Esophagus mucosa (tissue), 1 donor: ENCODE data around the gene MAP4K2. TPM values are rescaled to one million over a fixed set of nuclear protein-coding genes. Genes with fewer than 3 reads are reported as not detected.

Source experiments
- ATAC-seq: fragments of 200-7000 bp; cut with Tn5 transposase; one replicate; pipeline ENCODE4 v1.9.1; 2020
- total RNA-seq: library from RNA; stranded (reverse); gene quantifications from one replicate; pipeline ENCODE4 v1.2.4, GENCODE V29; 2023
- donor health status: DM: yes; HTN: yes; CAD: no.

MAP4K2 gene
- total RNA-seq, 1 donor from 2014 or later = 5.4 TPM

DNA sequence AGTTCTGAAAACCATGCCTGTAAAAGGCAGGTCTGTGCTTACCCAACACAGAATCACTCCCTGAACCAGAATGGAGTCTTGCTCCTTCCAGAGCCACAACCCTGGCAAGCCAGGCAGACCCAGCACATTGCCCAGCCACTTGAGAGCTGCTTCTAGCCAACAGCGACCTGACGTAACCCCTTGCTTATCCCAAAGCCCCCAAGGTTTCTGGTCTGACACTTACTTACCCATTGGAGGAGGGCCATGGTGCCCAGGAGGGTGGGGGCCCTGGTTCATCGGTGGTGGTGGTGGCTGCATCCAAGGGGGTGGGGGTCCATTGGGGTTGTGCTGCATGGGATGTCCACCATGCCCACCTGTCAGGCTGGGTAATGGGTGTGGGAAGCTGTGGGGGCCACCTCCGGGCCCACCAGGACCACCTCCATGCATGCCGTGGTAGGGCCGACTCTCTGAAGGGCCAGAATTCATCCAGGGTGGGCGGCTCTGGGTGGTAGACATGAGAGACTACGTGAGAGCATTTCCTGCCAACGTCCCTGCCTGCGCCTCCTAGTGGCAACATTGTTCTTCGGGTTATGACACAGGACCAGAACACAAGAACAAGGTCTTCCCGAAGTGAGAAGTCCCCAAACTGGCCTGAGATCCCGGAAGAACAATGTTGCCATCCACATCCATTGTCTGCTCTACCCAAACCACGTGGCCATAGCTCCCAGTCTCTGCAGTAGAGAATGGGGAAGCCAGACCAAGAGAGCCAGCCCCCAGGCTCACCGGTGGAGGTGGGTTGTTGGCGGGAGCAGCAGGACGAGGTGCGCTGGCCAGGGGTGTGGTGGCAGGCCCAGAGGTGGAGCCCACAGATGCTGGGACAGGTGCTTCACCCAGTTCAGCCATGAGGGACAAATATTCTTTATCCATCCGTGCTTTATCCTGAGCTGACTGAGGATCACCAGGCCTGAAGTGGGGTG is 35.4 kb downstream of the MAP4K2 start:
- ATAC-seq = peak; percentile 36

DNA sequence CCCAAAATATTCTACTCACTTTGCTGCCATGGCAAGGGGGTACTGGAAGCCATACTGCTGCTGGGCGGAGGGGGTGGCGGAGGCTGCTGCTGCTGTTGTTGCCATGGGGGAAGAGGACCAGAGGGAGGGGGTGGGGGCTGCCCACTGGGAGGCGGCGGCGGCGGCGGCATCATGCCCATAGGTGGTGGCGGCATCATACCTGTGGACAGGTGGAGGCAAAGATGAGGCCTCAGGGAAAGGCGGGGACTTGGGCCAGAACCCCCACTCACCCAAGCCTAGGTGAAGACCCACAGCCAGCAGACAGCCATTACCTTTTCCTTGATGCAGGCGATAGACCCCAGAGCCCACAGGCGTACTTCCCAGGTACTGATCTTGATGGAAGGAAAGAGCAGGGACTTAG is 36.1 kb downstream of the MAP4K2 start:
- ATAC-seq = no peak

DNA sequence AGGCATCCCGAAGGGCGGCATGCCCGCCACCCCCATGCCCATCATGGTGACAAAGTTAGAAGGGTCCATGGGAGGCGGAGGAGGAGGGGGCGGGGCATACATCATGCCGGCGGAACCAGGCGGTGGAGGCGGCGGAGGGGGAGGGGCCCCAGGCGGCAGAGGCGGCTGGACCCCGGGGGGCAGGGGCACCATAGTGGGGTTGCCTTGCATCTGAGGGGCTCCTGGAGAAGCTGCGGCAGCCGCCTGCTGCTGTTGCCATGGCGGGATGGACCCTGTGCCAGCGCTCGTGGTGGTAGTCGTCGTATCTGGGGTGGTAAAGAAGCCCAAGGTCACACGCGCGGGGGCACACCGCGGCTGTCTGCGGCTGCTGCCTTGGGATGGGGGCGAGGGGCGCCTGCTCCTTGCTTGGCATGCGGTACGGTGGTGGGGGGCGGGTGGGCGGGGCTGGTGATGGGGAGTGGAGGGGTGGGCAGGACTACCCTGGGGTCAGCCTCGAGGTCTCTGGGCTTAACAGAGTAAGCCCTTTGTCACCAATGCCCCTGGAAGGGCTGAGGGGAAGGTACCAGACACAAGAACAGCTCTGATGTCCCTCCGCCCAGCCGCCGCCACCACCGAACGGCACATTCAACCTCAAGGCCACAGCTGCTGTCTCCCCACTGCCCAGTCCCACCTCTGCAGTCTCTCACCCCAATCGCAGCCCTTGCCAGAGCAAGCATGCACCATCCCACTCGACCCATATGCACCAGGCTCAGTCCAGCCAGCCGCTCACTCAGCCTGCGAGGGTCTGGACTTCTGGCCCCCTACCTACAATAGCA is 37.0 kb downstream of the MAP4K2 start:
- ATAC-seq = no peak

DNA sequence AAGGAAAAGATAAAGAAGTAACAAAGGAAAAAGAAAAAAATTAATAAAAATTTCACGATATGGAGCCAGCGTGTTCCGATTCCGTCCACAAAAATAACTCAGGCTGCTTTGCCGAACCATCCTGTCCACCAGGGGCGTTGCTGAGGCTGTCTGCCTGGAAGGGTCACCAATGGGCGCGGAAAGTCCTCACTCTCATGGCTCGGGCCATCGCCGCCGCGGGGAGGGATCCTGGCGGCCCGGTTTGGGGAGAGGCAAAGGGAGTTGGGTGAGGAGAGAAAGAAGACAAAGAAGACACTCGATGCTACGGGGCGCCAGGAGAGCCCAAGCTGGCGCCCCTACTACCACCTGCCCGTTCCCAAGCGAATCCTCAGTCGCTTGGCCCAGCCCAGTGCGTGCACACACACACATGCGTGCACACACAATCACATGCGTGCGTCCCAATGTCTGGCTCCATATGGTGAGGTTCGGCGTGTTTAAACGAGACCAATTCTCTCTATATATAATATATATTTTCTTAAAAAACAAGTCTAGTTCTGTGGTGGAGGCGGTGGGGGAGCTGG is 37.6 kb downstream of the MAP4K2 start:
- ATAC-seq = no peak

DNA sequence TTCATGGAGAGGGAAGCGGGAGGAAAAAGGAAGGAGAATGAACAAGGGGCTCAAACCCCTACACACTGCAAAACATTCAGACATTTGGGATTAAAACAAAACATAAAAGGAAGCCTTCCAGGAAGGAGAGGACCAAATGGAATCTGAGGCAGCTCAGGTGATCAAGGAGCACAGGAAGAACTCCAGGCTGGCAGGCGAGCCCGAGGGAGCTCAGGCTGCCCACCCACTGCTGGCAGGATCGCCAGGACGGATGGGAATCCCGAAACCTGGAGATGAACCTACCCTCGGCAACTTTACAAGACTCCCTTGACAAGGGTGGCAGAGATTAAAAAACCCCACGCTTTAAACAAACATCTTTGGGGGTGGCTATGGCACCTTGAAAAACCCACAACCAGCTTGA is 38.3 kb downstream of the MAP4K2 start:
- ATAC-seq = no peak

DNA sequence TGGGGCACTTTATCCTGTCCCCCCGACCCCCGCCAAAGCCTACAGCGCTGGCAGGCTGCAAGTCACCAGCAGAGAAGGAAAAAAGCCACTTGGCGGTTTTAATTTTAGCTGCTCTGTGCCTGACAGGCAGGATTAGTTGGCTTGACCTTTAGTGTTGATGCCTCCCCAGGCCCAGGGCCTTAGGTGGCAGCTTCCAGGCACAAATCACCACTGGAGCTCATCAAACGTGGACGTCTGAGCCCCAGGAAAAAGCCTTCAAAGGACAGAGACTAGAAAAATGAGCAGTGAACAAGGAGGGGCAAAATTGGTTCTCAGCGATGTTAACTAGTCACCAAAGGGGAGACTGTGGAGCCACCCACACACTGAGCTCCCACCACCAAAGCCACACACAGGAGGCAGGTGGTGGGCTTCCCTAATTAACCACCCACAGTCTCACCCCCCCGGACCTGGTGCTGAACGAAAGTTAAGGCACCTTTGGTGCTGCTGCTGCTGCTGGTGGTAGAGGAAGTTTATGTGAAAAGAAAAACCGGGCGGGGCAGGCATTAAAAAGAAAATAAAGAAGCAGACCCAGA is 38.9 kb downstream of the MAP4K2 start:
- no peak for ATAC-seq

DNA sequence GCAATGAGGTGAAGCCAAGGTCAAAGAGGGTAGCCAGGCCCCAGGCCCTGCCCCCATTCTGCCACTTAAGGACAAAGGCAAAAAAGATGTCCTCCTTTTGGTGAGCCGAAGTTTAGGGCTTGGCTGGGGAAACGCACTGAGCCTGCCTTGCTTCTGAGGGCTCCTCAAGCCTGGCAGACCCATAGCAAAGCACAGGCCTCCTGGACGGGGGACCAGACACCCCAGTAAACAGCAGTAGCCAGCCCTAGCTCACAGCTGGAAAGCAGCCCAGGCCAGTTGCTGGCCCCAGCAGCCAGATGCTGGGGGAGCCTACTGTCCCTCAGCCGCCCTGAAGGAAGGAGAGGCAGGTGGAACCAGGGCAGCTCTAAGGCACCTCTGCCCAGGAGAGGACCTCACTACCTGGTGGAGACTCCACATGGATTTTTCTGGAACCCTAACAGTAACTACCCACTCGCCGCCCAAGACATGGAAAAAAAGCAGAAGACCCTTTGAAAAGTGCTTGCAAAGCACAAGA is 39.4 kb downstream of the MAP4K2 start:
- no peak for ATAC-seq

DNA sequence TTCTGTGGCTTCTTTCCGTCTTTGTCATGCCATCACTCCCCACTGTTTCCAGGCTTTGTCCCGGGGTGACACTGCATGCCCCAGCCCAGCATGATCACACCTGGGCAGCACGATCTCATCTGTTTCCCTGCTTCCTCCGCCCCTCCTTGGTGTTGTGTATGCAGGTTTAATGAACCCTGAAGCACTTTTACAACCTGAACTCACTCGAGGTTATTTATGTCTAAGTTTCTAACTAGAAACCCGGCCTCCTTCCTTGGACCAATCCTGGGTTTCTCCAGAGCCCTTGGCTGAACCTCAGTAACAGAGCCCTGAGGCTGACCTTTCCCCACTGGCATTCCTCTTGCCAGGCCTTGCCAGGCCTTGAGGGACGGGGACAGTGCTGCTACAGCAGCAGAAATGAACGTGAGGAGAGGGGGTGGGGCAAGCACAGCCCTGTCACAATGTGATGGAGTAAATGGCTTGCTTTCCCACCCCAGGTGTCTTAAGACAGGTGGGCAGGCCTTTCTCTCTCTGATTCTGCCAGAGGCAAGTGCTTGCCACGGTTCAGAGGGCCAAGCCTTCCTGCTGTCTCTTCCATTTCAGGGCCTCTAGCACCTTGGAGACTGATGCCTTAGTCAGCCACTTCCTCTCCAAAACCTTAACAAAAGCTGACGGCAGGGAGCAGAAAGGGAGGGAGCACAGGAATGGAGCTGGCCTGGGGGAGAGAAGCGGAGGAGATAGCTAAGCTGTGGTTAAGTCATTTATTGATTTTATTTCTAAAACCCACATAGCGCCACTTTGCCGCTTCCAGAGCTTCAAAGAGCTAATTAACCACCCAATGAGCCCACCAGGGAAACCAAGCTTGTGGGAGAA is 40.1 kb downstream of the MAP4K2 start:
- ATAC-seq = peak; percentile 22

DNA sequence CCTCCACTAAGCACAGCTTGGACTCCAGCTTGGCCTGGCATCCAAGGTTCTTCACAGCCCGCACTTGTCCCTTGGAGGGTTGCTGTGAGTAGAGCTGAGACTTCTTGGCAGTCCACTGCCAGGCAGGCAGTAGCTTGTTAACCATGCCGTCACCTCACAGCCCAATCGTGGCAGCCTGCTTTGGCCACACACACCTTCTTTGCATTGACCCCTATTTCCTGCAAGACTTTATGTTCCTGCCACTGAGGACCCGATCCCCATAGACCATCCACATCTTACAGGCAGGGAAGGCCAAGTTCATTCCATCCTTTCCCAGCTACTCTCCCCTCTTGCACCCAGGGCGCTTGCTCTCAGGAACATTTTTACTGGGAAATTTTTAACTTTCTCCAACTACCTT is 40.7 kb downstream of the MAP4K2 start:
- peak; percentile 39 for ATAC-seq

DNA sequence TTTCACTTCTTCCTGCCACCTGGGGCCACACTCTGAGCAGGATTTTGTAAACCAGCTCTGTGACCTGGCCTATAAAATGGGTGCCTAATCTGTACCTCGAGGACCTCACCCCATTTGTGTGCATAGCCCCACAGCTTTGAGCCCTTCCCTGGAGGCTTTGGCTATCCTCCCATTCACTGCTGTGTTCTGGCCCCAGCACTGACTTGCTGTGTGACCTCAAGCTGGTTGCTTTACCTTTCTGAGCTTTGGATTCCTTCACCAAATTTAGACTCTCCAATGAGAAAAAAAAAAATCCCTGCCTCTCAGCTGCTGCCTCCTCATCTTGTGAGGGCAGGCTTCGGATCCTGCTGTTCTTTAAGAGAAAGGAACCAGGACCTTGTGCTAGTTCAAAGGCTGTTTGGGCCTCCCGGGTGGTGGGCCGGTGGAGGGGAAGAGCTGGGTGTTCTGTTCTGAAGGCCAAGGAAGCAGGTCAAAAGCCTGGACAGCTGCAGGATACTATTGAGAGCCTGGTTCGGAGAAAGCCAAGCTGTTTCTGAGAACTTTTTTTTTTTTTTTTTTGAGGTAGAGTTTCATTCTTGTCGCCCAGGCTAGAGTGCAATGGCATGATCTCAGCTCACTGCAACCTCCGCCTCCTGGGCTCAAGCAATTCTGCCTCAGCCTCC is 42.1 kb downstream of the MAP4K2 start:
- ATAC-seq = no peak

DNA sequence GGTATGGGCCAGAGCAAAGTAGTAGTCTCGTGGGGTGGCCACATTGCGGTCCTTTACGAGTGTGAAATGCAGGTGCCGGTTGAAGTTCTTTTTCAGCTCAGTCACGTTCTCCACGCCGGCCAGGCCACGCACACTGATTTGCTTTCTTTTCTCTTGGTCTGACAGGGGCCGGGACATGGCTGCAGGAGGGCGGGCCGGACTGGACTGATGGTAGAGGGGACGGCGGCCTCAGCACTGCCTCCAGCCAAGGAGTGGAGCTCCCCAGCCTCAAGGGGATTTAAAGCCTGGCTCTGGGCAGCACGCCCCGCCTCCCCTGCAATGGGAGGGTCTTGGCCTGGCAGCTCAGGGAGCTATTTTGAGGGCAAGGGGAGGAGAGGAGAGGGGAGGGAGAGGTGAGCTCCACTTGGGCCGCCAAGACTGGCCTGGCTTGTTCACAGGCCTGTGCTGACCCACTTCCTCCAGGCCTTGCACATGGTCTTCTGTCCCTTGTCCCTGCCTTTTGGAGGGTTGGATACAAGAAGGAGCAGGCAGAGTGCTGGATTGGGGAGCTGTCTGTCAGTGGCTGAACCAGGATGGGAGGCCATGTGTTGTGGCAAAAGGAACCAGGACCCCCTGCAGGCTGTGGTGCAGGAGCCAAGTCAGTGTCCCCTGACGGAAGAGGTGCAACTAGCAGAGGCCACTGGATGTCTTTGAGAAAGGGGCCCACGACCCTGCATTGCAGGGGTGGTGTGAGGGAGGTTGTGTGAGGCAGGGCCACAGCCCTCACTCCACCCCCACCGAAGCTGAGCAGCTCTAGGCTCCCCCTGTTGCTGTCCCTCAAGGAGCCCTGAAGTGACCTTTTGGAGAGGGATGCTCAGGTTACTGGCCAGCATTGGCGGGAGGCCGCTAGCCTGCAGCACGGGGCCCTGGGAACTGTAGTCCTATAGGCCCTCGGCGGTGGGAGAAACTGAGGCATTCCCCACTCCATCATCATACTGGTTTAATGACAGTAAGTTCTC is 43.0 kb downstream of the MAP4K2 start, which contains the start of gene PYGM:
Gene PYGM, minus strand, starts transcription at position 253 of the 998 bp plus-strand sequence. Its CDS starts 76 bp downstream, at position 177.
- peak; percentile 5 for ATAC-seq

DNA sequence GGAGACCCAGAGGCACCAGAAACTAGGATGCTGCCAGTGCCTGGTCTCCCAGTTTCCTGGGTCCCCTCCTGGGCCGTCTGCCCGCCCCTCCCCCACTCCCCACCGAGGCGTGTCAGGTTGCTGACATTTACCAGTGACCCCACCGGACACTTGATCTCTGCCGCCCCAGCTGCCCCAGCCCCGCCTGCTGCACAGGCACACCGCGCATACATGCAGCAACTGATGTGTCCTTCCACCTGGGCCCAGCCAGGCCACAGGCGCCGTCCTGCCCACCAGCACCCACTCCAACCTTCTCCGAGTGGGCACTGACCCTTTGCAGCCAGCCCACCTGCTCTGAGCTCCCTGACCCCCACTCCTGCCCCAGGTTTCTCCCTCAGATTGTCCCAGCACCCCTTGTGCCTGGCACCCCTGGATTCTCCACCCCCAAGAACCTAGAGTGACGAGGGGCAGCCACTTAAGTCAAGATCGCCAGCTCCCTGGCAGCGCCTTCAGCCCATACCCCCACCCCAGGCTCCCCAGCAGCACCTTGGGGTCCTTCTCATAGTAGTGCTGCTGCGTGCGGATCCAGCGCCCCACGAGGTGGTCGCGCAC is 43.8 kb downstream of the MAP4K2 start:
- no peak for ATAC-seq

DNA sequence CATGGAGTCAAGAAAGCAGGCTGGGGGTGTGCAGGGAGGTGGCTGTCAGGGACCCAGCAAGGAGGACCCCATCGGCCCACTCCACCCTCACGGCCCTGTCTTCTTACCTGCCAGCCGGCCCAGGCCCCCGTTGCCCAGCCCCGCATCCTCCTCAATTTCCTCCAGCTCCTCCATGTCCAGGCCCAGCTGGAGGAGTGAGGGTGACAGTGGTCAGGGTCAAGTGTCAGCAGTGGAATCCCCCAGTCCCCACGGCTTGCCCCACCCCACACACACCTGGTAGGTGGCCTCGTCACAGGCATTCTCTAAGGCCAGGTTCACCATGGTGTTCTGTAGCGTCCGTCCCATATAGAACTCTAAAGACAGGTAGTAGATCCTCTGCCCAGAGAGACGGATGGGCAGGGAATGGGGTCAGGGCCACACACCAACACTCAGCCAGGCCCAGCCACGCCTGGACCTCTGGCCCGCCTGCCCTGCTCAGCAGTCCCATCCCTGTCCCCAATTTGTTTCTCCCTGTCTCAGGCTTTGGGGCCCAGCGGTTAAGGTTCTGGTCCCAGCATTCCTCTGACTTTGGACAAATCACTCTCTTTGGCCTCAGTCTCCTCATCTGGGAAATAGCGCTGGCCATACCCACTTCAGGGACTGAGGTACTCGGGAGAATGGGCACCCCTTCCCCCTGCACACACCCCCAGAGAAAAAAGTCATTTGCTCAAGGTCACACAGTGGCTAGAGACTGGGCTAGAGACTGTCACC is 44.5 kb downstream of the MAP4K2 start:
- no peak for ATAC-seq

DNA sequence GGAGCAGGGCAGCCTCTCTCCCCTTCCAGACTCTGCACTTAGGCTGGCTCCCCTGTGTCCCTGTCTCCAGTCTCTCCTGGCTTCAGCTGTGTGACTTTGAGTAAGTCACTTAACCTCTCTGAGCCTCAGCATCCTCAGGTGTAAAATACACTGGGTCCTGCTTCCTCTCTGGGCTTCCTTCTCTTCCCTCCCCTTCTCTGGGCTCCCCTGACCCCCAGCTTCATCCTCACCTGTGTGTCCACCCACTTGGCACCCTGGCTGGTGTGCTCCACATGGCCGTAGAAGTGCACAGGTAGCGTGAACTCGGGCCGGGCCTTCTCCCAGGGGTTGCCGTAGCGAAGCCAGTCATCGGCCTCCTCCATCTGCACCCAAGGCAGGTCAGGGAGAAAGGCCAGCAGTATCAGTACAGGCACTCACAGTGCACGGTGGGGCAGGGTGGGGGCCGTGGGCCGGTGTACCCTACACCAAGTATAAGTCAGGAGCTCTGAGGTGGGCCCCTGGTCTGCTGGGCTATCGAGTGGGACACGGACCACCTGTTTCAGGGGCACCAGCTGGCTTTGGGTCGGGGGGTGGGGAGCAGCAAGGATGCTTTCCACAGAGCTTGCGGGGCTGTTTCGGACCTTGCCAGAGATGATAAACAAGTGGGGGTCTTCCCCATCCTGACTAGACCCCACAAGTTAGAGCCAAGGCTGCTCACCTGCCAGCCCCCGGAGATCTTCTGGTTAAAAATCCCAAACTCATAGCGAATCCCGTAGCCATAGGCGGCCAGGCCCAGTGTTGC is 45.3 kb downstream of the MAP4K2 start:
- ATAC-seq = no peak

DNA sequence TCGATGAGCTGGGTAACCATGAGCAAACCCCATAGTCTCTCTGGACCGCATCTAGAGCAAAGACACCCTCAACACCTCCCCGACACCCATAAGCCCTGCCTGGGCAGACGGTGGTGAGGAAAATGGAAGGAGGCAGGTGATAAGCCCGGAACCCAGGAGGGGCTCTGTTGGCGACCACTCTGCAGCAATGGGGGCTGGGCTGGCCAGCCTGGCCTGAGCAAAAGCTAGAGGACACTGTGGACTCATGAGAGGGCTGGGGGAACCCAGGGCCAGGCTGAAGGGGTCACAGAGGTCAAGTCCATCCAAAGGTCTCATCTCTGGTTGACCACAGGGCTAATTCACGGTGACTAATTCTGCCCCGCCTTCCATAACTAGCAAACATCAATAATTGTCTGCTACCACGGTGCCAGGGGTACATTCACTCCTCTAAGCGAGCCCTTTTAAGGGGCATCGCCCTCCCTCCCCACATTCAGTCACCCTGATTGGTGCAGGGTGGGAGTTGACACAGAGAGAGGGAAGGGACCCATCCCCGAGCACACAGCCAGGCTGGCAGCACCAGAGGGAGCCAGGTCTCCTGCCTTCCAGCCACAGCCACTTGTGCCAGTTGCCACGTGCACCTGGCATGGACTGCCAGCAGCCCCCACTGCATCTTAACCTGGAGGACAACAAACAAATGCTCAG is 47.2 kb downstream of the MAP4K2 start:
- no peak for ATAC-seq

DNA sequence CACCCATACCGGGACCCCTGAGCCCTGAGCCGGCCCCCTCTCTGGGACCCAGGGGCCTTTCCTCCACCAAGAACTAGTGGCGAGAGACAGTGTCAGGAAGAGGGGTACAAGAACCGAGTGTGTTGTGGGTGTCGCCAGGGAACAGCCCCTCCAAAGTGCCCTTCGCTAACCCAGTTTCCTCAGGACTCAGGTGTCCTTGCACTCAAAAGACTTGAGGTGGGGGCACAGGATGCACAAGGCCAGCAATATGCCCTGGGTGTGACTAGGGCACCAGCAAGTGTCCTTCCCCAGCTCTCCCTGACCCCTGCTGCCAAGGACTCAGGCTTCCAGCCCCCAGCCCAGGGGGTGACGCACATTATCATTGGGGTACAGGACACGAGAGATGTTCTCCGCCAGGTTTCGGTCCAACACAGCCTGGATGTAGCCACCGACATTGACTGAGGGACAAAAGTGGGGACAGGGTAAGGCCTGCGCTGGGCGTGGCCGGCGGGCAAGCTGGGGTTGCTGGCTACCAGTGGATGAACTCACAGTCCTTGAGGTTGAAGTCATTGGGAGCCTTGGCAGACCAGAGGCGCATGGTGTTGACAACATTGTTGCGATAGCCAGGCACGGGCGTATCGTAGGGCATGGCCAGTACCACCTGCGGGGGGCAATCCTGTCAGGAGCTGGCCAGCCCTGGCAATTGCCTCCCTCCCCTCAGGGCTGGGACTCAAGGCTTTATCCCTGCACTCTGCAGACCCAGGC is 47.9 kb downstream of the MAP4K2 start:
- no peak for ATAC-seq
